Measurements from ENCODE around the gene SLC47A2. TPM values are rescaled to one million over a fixed set of nuclear protein-coding genes. Genes with fewer than 3 reads are reported as not detected.

Gene SLC47A2
- total and polyA plus RNA-seq, 4 donors = 0.10 TPM; not detected in 3

GRCh38 chr17:19725486-19725885 lies 9.1 kb upstream of the SLC47A2 start:
- H3K4me1 ChIP-seq (ENCODE audit: control insufficient read depth in 1 of 2, insufficient read depth in 2 of 2, low read length in 2 of 2) = peaks cover 0 to 2% of the 10 kb centered on the region in 2 donors
- no peaks in the 10 kb centered on the region for H3K9me3 ChIP-seq (ENCODE audit: control insufficient read depth, low read length)
- H3K27me3 ChIP-seq (ENCODE audit: control insufficient read depth in 1 of 2, insufficient read depth in 2 of 2, low read length in 1 of 2) = no peaks in the 10 kb centered on the region
- H3K36me3 ChIP-seq (ENCODE audit: control insufficient read depth in 1 of 2, insufficient read depth in 2 of 2, low read length in 1 of 2) = no peaks in the 10 kb centered on the region
- intact Hi-C loops (cut with DNase I) = no loop called here
- H3K27ac ChIP-seq (ENCODE audit: low read depth in 1 of 2, low read length in 2 of 2) = no peak overlapping the region
- H3K4me3 ChIP-seq (ENCODE audit: low read length in 2 of 2) = no peak overlapping the region
- 96 to 98% methylated on average over 5 of the region's 5 CpGs for WGBS, 2 donors
- ATAC-seq (ENCODE audit: low FRiP score) = no peak
- no peak for DNase-seq

GRCh38 chr17:19724501-19725420 lies 8.4 kb upstream of the SLC47A2 start:
- H3K4me3 ChIP-seq (ENCODE audit: low read length in 2 of 2) = no peak overlapping the region
- intact Hi-C loops (cut with DNase I) = no loop called here
- H3K27ac ChIP-seq (ENCODE audit: low read depth in 1 of 2, low read length in 2 of 2) = no peak overlapping the region
- no peaks in the 10 kb centered on the region for H3K9me3 ChIP-seq (ENCODE audit: control insufficient read depth, low read length)
- H3K36me3 ChIP-seq (ENCODE audit: control insufficient read depth in 1 of 2, insufficient read depth in 2 of 2, low read length in 1 of 2) = no peaks in the 10 kb centered on the region
- H3K27me3 ChIP-seq (ENCODE audit: control insufficient read depth in 1 of 2, insufficient read depth in 2 of 2, low read length in 1 of 2) = no peaks in the 10 kb centered on the region
- DNase-seq = peak; percentile 89 to 90
- peak; percentile 41 for ATAC-seq (ENCODE audit: low FRiP score)
- peaks cover 0 to 2% of the 10 kb centered on the region in 2 donors for H3K4me1 ChIP-seq (ENCODE audit: control insufficient read depth in 1 of 2, insufficient read depth in 2 of 2, low read length in 2 of 2)
- 29 to 37% methylated on average over 47 to 55 of the region's 55 CpGs for WGBS, 2 donors

- peak in 1 of 2 donors; percentile 34 for DNase-seq
- Histone ChIP-seq H3K27me3 (ENCODE audit: control insufficient read depth in 1 of 2, insufficient read depth in 2 of 2, low read length in 1 of 2) (no peaks in the 10 kb centered on the region), H3K27ac (ENCODE audit: low read depth in 1 of 2, low read length in 2 of 2) (no peak overlapping the region), H3K36me3 (ENCODE audit: control insufficient read depth in 1 of 2, insufficient read depth in 2 of 2, low read length in 1 of 2) (no peaks in the 10 kb centered on the region), H3K4me3 (ENCODE audit: low read length in 2 of 2) (no peak overlapping the region), H3K9me3 (ENCODE audit: control insufficient read depth, low read length) (no peaks in the 10 kb centered on the region), H3K4me1 (ENCODE audit: control insufficient read depth in 1 of 2, insufficient read depth in 2 of 2, low read length in 2 of 2) (peaks cover 0 to 2% of the 10 kb centered on the region in 2 donors)
- WGBS, 2 donors = 90 to 97% methylated on average over 1 of the region's 1 CpG
- intact Hi-C loops (cut with DNase I) = no loop called here
- no peak for ATAC-seq (ENCODE audit: low FRiP score)
These were observed 7.6 kb upstream of the SLC47A2 start for GRCh38 chr17:19723964-19724363.

- 65 to 68% methylated on average over 9 of the region's 9 CpGs for WGBS, 2 donors
- H3K4me3 ChIP-seq (ENCODE audit: low read length in 2 of 2) = no peak overlapping the region
- DNase-seq (no peak), ATAC-seq (ENCODE audit: low FRiP score) (no peak)
- H3K27ac ChIP-seq (ENCODE audit: low read depth in 1 of 2, low read length in 2 of 2) = no peak overlapping the region
- no peaks in the 10 kb centered on the region for H3K4me1 ChIP-seq (ENCODE audit: control insufficient read depth in 1 of 2, insufficient read depth in 2 of 2, low read length in 2 of 2)
- no peaks in the 10 kb centered on the region for H3K9me3 ChIP-seq (ENCODE audit: control insufficient read depth, low read length)
- intact Hi-C loops (cut with DNase I) = no loop called here
- H3K27me3 ChIP-seq (ENCODE audit: control insufficient read depth in 1 of 2, insufficient read depth in 2 of 2, low read length in 1 of 2) = no peaks in the 10 kb centered on the region
- no peaks in the 10 kb centered on the region for H3K36me3 ChIP-seq (ENCODE audit: control insufficient read depth in 1 of 2, insufficient read depth in 2 of 2, low read length in 1 of 2)
These were observed 4.4 kb upstream of the SLC47A2 start for GRCh38 chr17:19720631-19721426.

GRCh38 chr17:19720210-19720475 lies 3.8 kb upstream of the SLC47A2 start:
- no peaks in the 10 kb centered on the region for H3K36me3 ChIP-seq (ENCODE audit: control insufficient read depth in 1 of 2, insufficient read depth in 2 of 2, low read length in 1 of 2)
- no peaks in the 10 kb centered on the region for H3K4me1 ChIP-seq (ENCODE audit: control insufficient read depth in 1 of 2, insufficient read depth in 2 of 2, low read length in 2 of 2)
- WGBS, 2 donors = 92 to 95% methylated on average over 4 to 5 of the region's 5 CpGs
- intact Hi-C loops (cut with DNase I) = no loop called here
- no peak overlapping the region for H3K4me3 ChIP-seq (ENCODE audit: low read length in 2 of 2)
- no peaks in the 10 kb centered on the region for H3K9me3 ChIP-seq (ENCODE audit: control insufficient read depth, low read length)
- ATAC-seq (ENCODE audit: low FRiP score) (no peak), DNase-seq (no peak)
- no peak overlapping the region for H3K27ac ChIP-seq (ENCODE audit: low read depth in 1 of 2, low read length in 2 of 2)
- no peaks in the 10 kb centered on the region for H3K27me3 ChIP-seq (ENCODE audit: control insufficient read depth in 1 of 2, insufficient read depth in 2 of 2, low read length in 1 of 2)

- no peak for ATAC-seq (ENCODE audit: low FRiP score)
- WGBS, 2 donors = 95% methylated on average over 23 of the region's 23 CpGs
These were observed 3.2 kb upstream of the SLC47A2 start for GRCh38 chr17:19719355-19720209.

GRCh38 chr17:19718613-19719354 lies 2.4 kb upstream of the SLC47A2 start:
- 84 to 90% methylated on average over 16 to 18 of the region's 18 CpGs for WGBS, 2 donors
- H3K36me3 ChIP-seq (ENCODE audit: control insufficient read depth in 1 of 2, insufficient read depth in 2 of 2, low read length in 1 of 2) = no peaks in the 10 kb centered on the region
- no peaks in the 10 kb centered on the region for H3K4me1 ChIP-seq (ENCODE audit: control insufficient read depth in 1 of 2, insufficient read depth in 2 of 2, low read length in 2 of 2)
- intact Hi-C loops (cut with DNase I) = no loop called here
- H3K4me3 ChIP-seq (ENCODE audit: low read length in 2 of 2) = no peak overlapping the region
- ATAC-seq (ENCODE audit: low FRiP score) = no peak
- H3K9me3 ChIP-seq (ENCODE audit: control insufficient read depth, low read length) = no peaks in the 10 kb centered on the region
- DNase-seq = no peak
- no peaks in the 10 kb centered on the region for H3K27me3 ChIP-seq (ENCODE audit: control insufficient read depth in 1 of 2, insufficient read depth in 2 of 2, low read length in 1 of 2)
- no peak overlapping the region for H3K27ac ChIP-seq (ENCODE audit: low read depth in 1 of 2, low read length in 2 of 2)

More at GRCh38 chr17:19719355-19720209, 3.2 kb upstream of the SLC47A2 start:
- Histone ChIP-seq H3K4me3 (ENCODE audit: low read length in 2 of 2) (no peak overlapping the region), H3K27ac (ENCODE audit: low read depth in 1 of 2, low read length in 2 of 2) (no peak overlapping the region), H3K9me3 (ENCODE audit: control insufficient read depth, low read length) (no peaks in the 10 kb centered on the region), H3K4me1 (ENCODE audit: control insufficient read depth in 1 of 2, insufficient read depth in 2 of 2, low read length in 2 of 2) (no peaks in the 10 kb centered on the region), H3K36me3 (ENCODE audit: control insufficient read depth in 1 of 2, insufficient read depth in 2 of 2, low read length in 1 of 2) (no peaks in the 10 kb centered on the region), H3K27me3 (ENCODE audit: control insufficient read depth in 1 of 2, insufficient read depth in 2 of 2, low read length in 1 of 2) (no peaks in the 10 kb centered on the region)
- no peak for DNase-seq
- intact Hi-C loops (cut with DNase I) = no loop called here

GRCh38 chr17:19718041-19718612 lies 1.7 kb upstream of the SLC47A2 start:
- Histone ChIP-seq H3K4me3 (ENCODE audit: low read length in 2 of 2) (no peak overlapping the region), H3K9me3 (ENCODE audit: control insufficient read depth, low read length) (no peaks in the 10 kb centered on the region), H3K4me1 (ENCODE audit: control insufficient read depth in 1 of 2, insufficient read depth in 2 of 2, low read length in 2 of 2) (no peaks in the 10 kb centered on the region), H3K36me3 (ENCODE audit: control insufficient read depth in 1 of 2, insufficient read depth in 2 of 2, low read length in 1 of 2) (no peaks in the 10 kb centered on the region), H3K27me3 (ENCODE audit: control insufficient read depth in 1 of 2, insufficient read depth in 2 of 2, low read length in 1 of 2) (no peaks in the 10 kb centered on the region), H3K27ac (ENCODE audit: low read depth in 1 of 2, low read length in 2 of 2) (no peak overlapping the region)
- 92 to 93% methylated on average over 12 of the region's 12 CpGs for WGBS, 2 donors
- ATAC-seq (ENCODE audit: low FRiP score) = no peak
- intact Hi-C loops (cut with DNase I) = no loop called here
- DNase-seq = no peak

Data from aorta (tissue), 5 donors.